K562 (cell line): Measurements from ENCODE around the gene ZNF615. TPM values are rescaled to one million over a fixed set of nuclear protein-coding genes. Genes with fewer than 3 reads are reported as not detected.

ENCODE experiments used
- CREM ChIP-seq: IDR thresholded peaks from 2 replicates; pipeline ENCODE4 v1.6.1; 2014; ENCODE audit warnings: antibody characterized with exemption, low read depth
- CTCF ChIP-seq, 3 experiments: IDR thresholded peaks in 2 of 3; conservative IDR thresholded peaks in 1 of 3; 2 replicates each; pipeline ENCODE4 v1.5.1; 2011 to 2012; ENCODE audit warnings: low read length in 3 of 3, mild to moderate bottlenecking in 3 of 3, control low read depth in 2 of 3, improper control_type of control experiment in 1 of 3, inconsistent platforms in 1 of 3, low read depth in 1 of 3, mixed read lengths in 1 of 3, moderate library complexity in 1 of 3; ENCODE audit not compliant: insufficient read depth in 2 of 3
- DEAF1 ChIP-seq: fragments of 450-650 bp; formaldehyde crosslinking; IDR thresholded peaks from 2 replicates; pipeline ENCODE4 v1.4.0; 2020; ENCODE audit warnings: mild to moderate bottlenecking, moderate library complexity
- DNMT1 ChIP-seq: fragments of 450-650 bp; IDR thresholded peaks from 2 replicates; pipeline ENCODE4 v1.6.1; 2016; ENCODE audit warnings: antibody characterized with exemption, mild to moderate bottlenecking
- GTF2E2 ChIP-seq: fragments of 200-800 bp; sonication (Bioruptor generic); IDR thresholded peaks from 2 replicates; pipeline ENCODE4 v1.6.1; 2016; ENCODE audit warnings: missing genetic modification characterization, missing compliant biosample characterization
- HMG20A ChIP-seq: fragments of 450-650 bp; formaldehyde crosslinking; conservative IDR thresholded peaks from 2 replicates; pipeline ENCODE4 v1.4.0; 2020; ENCODE audit warnings: mild to moderate bottlenecking, mixed read lengths
- ID3 ChIP-seq, 2 experiments: fragments of 250-450 bp in 1 of 2; fragments of 450-650 bp in 1 of 2; sonication (Bioruptor Pico) in 1 of 2; IDR thresholded peaks; 2 replicates each; pipeline versions ENCODE4 v1.6.1 to v1.8.0; 2016 to 2021; ENCODE audit warnings: mild to moderate bottlenecking in 2 of 2, moderate library complexity in 2 of 2, missing compliant biosample characterization in 1 of 2, missing genetic modification characterization in 1 of 2
- ILF3 ChIP-seq: fragments of 450-650 bp; IDR thresholded peaks from 2 replicates; pipeline ENCODE4 v1.6.1; 2018; ENCODE audit warnings: antibody characterized with exemption, mild to moderate bottlenecking, moderate library complexity, borderline replicate concordance
- JUN ChIP-seq, 2 experiments: sonication (generic) in 1 of 2; formaldehyde crosslinking in 1 of 2; IDR thresholded peaks; 2 replicates each; pipeline versions ENCODE4 v1.6.1 to v1.8.0; 2012 to 2022; ENCODE audit warnings: borderline replicate concordance in 2 of 2, mild to moderate bottlenecking in 2 of 2, improper control_type of control experiment in 1 of 2, low read depth in 1 of 2, low read length in 1 of 2, missing genetic modification reagents in 1 of 2
- KLF6 ChIP-seq: fragments of 250-450 bp; sonication (Bioruptor Pico); IDR thresholded peaks from 2 replicates; pipeline ENCODE4 v1.4.0; 2020; ENCODE audit warnings: mild to moderate bottlenecking, moderate library complexity, borderline replicate concordance
- MXD1 ChIP-seq: fragments of 250-450 bp; sonication (Bioruptor Pico); IDR thresholded peaks from 2 replicates; pipeline ENCODE4 v1.8.0; 2021; ENCODE audit warnings: borderline replicate concordance, mild to moderate bottlenecking, moderate library complexity; ENCODE audit not compliant: poor library complexity, severe bottlenecking
- POLR2H ChIP-seq: IDR thresholded peaks from 2 replicates; pipeline ENCODE4 v1.6.1; 2016; ENCODE audit warnings: missing genetic modification characterization, low read depth, mild to moderate bottlenecking, control low read depth, missing compliant biosample characterization, moderate library complexity
- SMC3 ChIP-seq: conservative IDR thresholded peaks from 2 replicates; pipeline ENCODE4 v1.6.1; 2011; ENCODE audit warnings: low read depth, low read length, improper control_type of control experiment; ENCODE audit not compliant: insufficient read depth
- TFAP4 ChIP-seq: sonication (generic); formaldehyde crosslinking; IDR thresholded peaks from 2 replicates; pipeline ENCODE4 v1.8.0; 2022; ENCODE audit warnings: missing genetic modification reagents, mild to moderate bottlenecking, moderate library complexity, borderline replicate concordance
- TOE1 ChIP-seq, 2 experiments: fragments of 450-650 bp in 1 of 2; sonication (generic) in 1 of 2; formaldehyde crosslinking in 1 of 2; IDR thresholded peaks; 2 replicates each; pipeline versions ENCODE4 v1.7.1 to v1.8.0; 2016 to 2022; ENCODE audit warnings: borderline replicate concordance in 2 of 2, mild to moderate bottlenecking in 2 of 2, antibody characterized with exemption in 1 of 2, inconsistent platforms in 1 of 2, low read depth in 1 of 2, missing genetic modification reagents in 1 of 2, moderate library complexity in 1 of 2
- TSC22D4 ChIP-seq: fragments of 450-650 bp; IDR thresholded peaks from 2 replicates; pipeline ENCODE4 v1.6.1; 2016; ENCODE audit warnings: missing genetic modification characterization, missing biosample characterization, control low read depth
- ZNF280B ChIP-seq: fragments of 250-450 bp; sonication (Bioruptor Pico); IDR thresholded peaks from 2 replicates; pipeline ENCODE4 v1.5.1; 2021; ENCODE audit warnings: mild to moderate bottlenecking
- polyA plus RNA-seq, 8 experiments: library from polyadenylated mRNA; depleted of rRNA in 4 of 8; stranded (reverse) in 5 of 8; unstranded in 3 of 8; fragments of >200 nt; fragmentation: Nextera tagmentation in 2 of 8; fragmentation: Illumina TruSeq in 1 of 8; extraction: Ambion mirVana in 2 of 8; extraction: Trizol in 1 of 8; gene quantifications; 2 replicates each; pipeline versions ENCODE4 v1.2.1 to v1.2.3, GENCODE V29; 2011 to 2014; ENCODE audit warnings: inconsistent platforms in 1 of 8, missing spikeins in 1 of 8
- total RNA-seq, 7 experiments: library from RNA; depleted of rRNA in 6 of 7; stranded (reverse); fragments of >200 nt in 6 of 7; fragmentation: Illumina TruSeq in 2 of 7; extraction: Trizol in 2 of 7; gene quantifications; 2 replicates each; pipeline versions ENCODE4 v1.2.1 to v1.2.3, GENCODE V29; 2011 to 2021; ENCODE audit warnings: low replicate concordance in 1 of 7

Gene ZNF615
- total and polyA plus RNA-seq, 9 of the 15 experiments (the other 6 are each of a cell fraction or from before 2014, with no cell fraction given), result 1.2 to 4.4 (median 2.7) TPM

GRCh38 chr19:52028027-52028779 lies 20.2 kb upstream of the ZNF615 start, which contains the start of gene ZNF614 (continued):
- TF ChIP-seq ID3 (CRISPR knock-in tag; IDR thresholded peaks at IDR 0.05) (no peak), ID3 (tag; IDR thresholded peaks at IDR 0.05) (peak; percentile 85; the same call in 1 of the 2 replicates), CTCF (IDR thresholded peaks at IDR 0.05 in 2 of 3, conservative IDR thresholded peaks at IDR 0.05 in 1 of 3; ENCODE audit: insufficient read depth in 2 of 3, low read depth in 1 of 3, low read length in 3 of 3) (no peak), HMG20A (no peak), DNMT1 (no peak), TSC22D4 (no peak), TFAP4 (CRISPR knock-in tag) (peak; percentile 77), DEAF1 (CRISPR knock-in tag) (no peak), SMC3 (no peak), POLR2H (tag) (peak; percentile 63; the same call in 1 of the 2 replicates), MXD1 (CRISPR knock-in tag) (no peak), GTF2E2 (no peak), KLF6 (CRISPR knock-in tag) (peak; percentile 7; the same call in 1 of the 2 replicates), ZNF280B (CRISPR knock-in tag) (no peak), JUN (IDR thresholded peaks at IDR 0.05; ENCODE audit: borderline replicate concordance, low read depth, low read length) (no peak), JUN (CRISPR knock-in tag; IDR thresholded peaks at IDR 0.05; ENCODE audit: borderline replicate concordance) (no peak), CREM (peak; percentile 100), TOE1 (IDR thresholded peaks at IDR 0.05; ENCODE audit: borderline replicate concordance) (peak; percentile 52; the same call in 1 of the 2 replicates), TOE1 (CRISPR knock-in tag; IDR thresholded peaks at IDR 0.05; ENCODE audit: borderline replicate concordance, low read depth) (no peak), ILF3 (no peak)
